HG03108 (cell line): ENCODE measurements around the gene INKA2.
"Not testable (repeated sequence)": the region's sequence is repeated elsewhere in the genome, so short reads cannot be mapped to it uniquely, and the experiment has no call there.

Experiments
- ATAC-seq: cut with Tn5 transposase; IDR thresholded peaks from one replicate; pipeline ENCODE4 v1.9.1; 2021; ENCODE audit warnings: moderate library complexity; ENCODE audit not compliant: unreplicated experiment

The INKA2 gene

DNA sequence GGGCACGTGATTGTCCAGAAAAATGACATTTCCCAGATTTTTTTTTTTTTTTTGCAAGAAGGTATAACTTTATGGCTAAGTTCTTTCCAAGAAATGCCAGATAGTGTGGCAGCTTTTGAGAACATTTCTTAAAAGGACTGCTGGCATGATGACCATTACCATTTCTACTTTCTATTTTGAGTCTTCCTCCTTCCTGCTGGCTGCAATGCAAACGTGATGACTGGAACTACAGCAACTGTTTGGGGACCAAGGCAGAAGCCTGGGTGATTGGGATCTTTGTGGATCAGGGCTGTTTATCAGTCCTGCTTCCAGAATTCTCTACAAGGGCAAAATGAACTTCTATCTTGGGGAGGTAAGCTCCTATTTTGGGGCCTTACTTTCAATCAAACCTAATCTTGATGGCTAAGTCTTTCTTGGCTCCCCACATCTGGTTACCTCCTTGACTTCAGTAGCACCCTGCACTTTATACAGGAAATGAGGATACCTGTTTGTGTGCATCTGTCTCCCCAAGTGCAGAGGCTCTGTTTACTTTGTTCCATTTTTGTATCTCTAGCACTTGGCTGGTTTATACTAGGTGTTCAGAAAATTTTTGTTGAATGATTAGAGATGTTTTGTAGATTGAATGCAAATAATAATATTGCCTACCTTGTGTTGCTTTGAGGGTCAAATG, 12.8 kb upstream of the INKA2 start:
- no peak for ATAC-seq

DNA sequence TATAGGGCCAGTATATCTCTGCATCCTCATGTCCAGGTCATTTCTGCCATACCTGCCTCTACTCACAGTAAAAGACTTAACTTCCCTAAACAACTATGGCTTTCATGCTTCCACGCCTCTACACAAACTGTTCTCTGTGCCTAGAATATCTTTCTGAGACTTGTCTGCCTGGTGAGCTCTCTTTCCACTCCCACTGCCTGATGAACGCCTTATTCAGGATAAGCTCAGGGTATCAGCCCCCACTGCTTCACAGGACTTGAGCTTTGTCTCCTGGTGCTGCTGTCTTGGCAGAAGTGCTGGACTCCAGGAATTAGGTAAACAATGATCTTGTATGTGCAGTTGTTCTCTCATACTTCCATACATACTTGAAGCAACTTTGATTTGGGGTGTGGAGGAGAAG, 11.7 kb upstream of the INKA2 start:
- ATAC-seq = no peak

DNA sequence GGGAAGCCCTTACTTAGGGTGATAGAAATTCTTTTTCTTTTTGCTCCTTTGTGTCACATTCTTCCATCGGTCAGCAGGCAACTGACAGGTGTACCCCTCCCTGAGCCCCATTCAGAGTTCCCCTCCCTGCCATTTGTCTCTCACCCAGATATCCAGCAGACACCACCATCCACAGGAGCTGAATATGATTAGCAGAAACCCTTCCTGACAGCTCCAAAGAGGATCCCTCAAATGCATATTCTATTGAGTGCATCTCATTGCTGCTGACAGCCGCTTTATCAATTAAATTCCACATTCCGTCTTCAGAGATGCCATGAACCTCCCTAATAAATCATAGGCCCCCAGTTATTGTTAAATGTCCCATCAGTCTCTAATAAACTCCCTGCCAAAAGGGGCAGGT, 10.4 kb upstream of the INKA2 start:
- no peak for ATAC-seq

DNA sequence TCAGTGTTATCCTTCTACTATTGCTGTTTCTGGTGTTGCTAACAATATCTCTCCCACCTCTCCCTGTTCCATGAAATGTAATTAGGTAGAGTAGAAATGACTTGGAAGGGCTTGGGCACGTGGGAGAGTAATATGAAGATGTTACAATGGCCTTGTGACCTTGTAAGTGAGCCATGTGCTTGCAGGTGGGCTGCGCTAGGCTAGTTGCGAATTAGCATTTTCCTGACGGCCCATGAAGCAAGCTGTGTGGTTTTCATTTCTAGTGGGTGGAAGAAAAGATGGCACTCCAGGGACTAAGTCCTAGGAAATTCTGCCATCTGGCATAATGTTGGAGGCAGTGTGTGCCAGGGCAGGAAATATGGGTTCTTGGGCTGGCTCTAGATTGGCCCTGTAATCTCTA, 8.8 kb upstream of the INKA2 start:
- ATAC-seq = no peak

DNA sequence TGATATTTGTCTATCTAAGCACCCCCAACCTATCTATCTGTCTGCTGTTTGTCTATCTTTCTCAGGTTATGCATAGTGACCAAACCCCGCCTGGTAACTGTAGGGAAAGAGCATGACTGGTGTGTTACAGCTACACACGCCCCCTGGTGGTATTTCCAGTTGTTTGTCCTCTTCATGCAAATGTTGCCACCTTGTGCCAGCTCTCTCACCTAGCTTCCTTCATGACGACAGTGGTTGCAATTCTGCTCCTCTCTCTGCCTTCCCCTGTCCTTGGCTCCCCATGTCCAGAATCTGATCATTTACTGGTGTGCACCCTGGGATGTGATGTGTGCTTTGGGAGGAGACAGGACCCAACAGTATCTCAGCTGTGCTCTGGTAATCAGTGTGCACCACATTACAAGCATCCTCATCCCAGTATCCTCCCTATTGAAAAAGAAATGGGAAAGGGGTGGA, 8.1 kb upstream of the INKA2 start:
- ATAC-seq = peak; percentile 46

DNA sequence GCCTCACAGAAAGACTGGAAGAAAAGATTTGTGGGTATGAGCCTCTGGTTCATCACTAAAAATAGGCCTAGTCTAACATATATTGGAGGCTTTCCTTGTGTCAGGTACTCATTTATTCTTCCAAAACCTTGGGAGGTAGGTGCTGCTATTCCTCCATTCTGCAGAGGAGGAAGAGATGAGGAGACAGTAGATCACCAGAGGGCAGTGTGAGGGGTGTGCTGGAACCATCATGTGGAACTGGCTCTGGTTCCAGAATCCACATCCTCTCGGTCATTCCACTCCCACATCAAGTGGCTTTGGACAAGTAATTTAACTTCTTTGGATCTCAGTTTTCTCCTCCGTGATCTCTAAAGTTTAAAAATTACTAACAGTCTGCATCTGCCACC, 7.4 kb upstream of the INKA2 start:
- ATAC-seq = no peak

DNA sequence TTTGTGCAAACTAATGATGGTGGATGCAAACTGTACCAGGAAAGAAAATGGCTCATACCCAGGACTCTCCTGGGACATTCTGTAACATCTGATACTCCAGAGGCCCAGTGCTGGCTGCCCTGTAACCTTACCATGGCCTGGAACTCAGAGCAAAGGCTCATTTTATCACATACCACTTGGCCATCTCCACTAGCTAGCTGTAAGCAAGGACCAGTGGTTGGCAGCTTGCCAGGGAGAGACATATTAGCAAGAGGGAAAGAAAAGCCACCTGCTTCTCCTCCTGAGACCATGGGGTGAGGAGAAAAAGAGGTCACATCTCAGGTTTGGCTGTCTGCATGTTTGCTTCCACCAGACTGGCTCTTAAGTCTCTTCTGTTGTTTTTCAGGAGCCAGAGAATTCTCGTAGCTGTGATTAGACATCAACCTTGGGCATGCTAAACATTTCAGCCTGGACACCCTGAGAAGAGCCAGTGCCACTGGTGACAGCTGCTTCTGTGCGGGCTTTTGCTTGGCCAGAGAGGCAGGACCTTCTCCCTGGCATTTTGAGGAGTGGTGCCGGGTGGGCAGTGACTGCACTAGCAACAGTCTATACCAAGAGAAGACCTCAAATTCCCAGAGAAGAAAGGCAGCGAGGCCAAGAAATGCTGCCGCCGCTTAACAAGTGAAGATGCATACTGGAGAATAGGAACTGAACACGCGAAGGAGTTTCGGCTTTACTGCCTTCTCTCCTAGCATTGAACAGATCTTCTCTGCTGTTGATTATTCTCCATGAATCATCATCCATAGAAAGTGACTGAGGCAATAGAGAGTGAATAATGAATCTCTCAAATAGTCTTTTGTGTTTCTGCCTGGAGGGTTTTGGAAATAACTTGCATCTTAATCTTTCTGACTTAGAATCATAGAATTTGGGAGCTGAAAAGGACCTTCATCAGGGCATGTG, 6.7 kb upstream of the INKA2 start:
- no peak for ATAC-seq

DNA sequence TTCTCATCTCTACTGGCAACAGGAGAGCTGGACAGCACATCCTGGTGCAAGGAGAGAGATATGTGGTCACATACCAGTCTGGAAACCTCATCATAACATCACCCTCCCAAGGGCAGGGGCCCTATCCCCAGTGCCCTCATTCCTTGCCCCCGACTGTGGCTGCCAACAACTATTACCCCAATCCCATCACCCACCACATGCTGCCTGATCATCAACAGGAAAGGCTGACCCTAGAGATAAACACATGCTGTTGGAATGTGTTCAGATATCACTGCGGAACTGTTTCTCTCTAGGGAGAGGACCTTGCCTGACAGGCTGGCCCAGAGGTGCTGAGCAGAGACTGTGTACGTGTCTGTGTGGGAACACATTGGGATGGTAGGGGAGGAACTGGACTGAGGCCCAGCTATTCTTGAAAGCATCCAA, 4.5 kb upstream of the INKA2 start:
- ATAC-seq = no peak

DNA sequence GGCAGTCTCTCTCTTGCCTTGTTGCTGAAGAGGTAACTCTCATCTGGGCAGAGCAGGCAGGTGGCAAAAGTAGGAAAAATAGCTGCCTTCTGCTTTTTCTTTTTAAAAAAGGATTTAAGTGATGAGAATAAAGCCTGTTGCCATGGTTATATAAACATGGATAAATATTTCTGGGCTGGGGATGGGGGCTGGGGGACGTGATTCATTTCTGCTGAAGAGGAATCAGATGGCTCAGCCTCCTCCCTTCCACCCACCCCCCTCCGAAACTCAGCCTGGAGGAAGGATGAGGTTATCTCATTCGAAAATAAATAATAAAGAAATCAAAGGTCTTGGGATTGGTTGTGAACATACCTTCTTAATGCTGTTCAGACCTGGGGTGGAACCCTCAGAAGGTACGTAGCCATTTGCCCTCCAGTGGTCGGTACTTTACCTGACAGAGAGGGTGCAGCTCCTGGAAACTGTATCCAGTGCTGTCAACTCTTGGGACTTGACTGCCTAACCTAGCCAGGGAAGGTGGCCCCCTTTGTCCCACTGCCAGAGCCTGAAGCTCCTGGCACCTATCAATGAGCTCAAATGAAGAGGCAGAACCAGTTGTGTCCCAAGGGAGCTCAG, 3.8 kb upstream of the INKA2 start:
- no peak for ATAC-seq

DNA sequence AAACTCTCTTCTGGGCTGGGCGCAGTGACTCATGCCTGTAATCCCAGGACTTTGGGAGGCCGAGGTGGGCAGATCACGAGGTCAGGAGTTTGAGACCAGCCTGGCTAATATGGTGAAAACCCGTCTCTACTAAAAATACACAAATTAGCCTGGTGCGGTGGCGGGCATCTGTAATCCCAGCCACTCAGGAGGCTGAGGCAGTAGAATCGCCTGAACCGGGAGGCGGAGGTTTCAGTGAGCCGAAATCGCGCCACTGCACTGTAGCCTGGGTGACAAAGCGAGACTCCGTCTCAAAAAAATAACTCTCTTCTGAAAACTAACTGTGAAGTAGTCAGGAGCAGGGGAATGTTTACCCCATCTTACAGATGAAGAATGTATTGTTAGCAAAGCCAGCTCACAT, 3.1 kb upstream of the INKA2 start:
- not testable (repeated sequence) for ATAC-seq

DNA sequence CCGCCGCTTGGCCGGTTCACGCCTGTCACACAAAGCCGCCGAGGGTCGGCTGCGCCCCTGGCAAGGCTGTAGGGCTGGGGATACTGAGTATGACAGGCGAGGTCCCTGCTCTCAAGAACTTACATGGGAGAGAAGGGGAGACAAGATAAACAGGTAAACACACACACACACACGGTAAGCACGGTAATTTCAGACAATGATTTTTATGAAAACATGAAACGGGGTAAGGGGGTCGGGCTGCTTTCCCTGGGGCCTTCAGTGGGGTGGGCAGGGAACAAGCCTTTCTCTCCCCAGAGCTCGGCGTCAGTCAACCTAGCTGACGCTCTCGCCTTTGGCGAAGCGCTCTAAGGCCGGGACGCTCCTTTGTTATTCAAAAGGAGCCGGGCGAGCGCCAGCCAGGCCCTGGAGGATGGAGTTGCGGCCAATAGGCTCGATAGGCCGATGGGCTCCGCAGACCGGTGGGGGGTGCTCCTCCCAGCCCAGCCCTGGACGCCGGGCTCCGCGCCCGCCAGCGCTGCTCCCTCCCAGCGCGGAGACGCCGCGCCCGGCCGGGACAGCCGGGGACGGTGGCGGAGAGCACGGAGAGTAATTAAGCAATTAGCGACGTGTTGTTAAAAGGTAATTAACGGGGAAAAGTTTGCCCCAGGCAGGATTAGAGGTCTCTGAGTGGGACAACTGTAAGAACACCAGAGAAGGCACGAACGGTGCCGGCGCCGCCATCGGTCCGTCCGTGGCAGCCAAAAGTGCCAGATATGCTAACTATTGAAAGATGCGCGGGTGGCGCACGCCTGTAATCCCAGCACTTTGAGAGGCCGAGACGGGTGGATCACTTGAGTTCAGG, 950 bp upstream of the INKA2 start:
- no peak for ATAC-seq

DNA sequence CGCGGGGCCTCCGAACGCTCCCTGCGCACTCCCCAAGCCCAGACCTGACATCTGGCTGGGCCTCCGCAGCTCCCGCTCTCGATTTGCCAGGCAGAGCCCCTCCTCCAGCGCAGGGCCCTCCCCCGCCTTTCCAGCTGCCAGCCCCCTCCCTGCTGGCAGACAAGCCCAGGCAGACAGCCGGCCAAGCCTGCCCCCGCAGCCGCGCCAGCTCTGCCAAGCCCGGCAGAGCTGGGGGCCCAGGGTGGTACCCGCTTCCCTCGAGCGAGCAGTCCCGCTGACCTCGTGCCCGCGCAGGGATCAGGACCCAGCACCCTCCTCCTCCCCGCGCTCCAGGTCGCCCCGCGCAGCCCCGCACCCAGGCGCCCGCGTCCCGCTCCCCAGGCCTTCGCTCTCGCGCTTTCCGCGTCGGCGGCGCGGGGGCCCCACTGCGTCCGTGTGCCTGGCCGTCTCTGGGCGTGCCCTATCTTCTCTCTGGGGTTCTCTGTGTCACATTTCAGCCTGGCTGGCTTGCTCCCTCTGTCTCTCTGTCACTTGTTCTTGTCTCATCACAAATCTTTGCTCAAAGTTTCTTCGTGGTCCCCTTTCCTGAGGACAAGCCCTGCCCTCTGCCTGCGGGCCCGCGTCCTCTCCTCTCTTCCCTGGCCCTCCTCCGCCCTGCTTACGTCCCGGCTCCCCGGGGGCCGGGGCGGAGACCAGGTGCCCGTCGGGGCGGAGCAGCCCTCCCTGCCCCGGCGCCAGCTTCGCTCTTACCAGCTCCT, 580 bp downstream of the INKA2 start:
- peak; percentile 36 for ATAC-seq

DNA sequence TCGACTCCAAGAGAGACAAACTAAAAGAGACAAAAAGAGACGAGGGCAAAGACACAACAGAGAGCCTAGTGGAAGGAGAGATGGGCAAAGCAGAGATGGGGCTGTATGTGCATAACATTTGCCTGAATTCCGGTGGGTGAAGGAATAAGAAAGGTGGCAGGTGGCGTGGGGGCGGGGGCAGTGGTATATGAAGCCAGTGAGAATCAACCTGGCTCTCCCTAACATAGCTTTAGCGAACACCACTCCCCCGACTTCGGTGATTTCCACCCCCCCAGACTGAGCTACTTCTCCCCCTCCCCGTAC, 1.1 kb downstream of the INKA2 start:
- ATAC-seq = no peak

DNA sequence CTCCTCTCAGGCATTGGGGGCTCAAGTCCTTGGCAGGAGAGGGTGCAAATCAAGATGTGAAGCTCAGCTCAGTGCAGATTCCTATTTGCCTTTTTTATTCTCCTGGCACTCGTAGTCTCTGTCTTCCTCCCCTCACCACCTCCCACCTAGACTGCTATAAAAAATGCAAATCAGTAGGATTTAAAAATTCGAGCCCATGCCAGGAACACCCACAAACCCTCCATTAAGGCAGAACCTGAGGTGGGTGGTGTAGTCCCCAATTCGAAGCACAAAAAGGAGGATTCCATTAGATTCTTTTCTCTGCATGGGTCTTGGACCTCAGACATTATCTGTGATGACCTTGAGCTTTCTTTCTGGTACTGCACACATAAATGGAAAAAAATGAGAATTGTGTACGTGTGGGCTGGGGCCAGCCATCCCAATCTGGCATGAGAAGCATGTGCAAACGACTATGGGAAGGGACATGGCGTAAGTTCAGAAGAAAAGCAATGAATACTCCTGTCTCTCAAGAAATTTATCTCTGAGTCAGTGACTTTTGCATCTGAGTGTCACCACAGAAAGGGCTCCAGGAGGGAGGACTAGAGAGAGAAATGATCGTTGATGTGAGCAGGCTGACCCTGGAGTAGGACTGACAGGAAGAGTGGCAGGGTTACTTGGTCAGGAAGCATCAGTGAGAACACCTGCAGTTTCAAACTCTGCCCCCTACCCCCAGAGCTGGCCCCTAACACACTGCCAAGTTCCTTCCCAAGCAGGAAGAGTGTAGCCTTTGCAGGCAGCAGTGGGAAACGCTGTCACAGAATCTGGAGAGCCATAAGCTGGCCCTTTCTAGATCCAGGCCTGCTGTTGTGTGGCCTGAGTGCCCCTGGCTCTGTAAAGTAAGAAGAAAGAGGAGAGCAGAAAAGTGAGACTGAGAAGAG, 1.7 kb downstream of the INKA2 start:
- ATAC-seq = no peak

DNA sequence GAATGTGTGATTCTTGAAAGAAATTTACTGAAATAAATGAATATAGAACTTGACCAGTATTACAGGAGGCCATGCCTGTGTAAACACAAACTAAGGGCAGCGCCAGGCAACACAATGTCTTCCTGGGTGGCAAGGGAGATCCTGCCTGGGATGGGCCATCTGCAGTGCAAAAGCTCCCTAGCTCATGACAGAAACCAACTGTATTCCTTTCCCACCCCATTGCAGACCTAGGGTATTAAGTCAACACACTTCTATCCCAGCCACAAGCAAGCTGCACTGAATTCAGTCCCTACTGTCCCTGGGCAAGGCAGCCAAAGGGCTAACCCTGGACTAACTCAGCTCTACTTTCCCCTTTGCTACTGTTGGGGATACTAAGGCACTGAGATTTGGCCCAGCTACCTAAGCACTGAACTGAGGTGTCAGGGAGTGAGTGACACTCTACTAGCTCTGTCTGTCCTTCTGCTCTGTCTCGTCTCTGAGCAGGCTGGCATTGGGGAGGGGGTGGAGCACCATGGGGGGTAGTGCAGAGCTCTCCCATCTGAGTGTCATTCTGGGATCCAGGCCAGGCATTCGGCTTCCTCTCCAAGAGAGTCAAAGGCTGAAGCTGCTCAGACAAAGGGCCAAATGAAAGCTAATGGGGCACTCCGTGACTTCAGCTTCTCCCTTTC, 2.5 kb downstream of the INKA2 start:
- no peak for ATAC-seq

DNA sequence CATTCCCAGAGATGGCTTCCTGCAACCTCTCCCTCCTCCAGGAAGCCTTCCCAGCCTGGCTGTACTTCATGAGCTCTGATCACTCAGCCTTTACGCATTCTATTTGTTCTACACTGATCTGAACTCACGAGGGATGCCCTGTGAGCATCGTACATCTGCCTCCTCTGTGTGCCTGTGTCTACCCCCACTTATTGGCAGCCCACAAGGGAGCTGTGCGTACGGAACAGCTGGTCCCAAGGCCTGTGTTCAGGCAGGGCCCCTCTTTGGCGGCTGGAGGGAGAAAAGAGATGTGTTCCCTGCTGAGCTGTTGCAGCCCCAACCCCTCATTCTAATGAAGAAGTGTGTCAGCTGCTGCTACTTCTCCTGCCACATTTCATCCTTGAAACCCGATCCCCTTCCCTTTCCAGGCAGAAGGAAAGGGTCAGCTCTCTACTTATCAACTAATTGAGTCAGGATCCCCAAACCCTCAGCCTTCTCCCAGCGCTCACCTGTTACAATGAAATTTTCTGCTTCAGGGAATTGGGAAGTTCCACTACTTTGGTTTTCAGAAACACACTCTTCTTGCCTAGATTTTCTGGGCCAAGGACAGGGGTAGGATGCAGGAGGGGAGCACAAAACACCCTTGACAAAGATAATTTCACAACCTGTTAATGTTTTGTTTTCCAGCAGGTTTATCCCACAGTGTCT, 3.2 kb downstream of the INKA2 start:
- ATAC-seq = no peak

DNA sequence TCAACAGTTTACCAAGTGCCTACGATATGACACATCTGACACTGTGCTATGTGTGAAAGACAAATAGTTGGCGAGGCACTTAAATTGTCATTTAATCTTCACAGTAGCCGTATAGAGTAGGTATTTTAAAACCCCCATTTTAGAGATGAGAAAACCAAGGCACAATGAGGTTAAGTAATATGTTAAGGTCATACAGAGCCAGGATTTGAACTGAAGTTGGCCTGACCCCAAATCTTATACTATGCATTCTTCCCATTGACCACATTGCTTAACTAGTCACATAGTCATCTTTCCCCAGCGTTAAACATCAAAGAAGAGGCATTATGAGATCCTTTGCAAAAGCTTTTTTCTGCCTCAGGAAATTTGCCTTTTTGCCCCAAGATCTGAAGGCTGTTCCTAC, 3.9 kb downstream of the INKA2 start:
- no peak for ATAC-seq

DNA sequence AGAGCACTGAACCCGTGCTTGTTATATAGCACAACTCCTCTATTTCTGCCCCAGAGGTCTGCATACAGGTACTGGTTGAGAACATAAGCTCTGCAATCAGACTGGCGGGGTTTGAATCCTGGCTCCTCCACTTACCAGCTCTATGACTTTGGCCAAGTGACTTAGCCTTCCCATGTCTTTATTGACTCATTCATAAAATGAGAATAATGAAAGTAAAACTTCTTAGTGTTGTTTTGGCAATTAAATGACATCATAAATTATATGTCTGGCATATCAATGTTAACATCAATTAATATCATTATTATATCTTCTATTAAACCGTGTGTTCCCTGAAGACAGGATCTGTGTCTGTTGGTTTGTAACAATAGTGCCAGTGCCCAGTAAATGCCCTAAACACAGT, 4.3 kb downstream of the INKA2 start:
- ATAC-seq = no peak
